ENCODE results near the gene MDC1. TPM values are rescaled to one million over a fixed set of nuclear protein-coding genes. Genes with fewer than 3 reads are reported as not detected.

The MDC1 gene
- polyA plus RNA-seq, 1 experiment: 7.5 TPM

- TF ChIP-seq CTCF (IDR thresholded peaks at IDR 0.05; ENCODE audit: insufficient read depth, low read depth, low read length): no peak
- POLR2A ChIA-PET: no interaction called here
- CTCF ChIA-PET: no interaction called here
- no peak for DNase-seq (ENCODE audit: low read depth)
- Histone ChIP-seq H3K36me3 (ENCODE audit: control insufficient read depth, insufficient read depth, low read length) (peaks cover 40% of the 10 kb centered on the region), H3K27me3 (ENCODE audit: control insufficient read depth, insufficient read depth, low read length) (no peaks in the 10 kb centered on the region), H3K4me3 (ENCODE audit: low read depth, low read length) (no peak overlapping the region)
These were observed 62.0 kb downstream of the MDC1 start for GRCh38 chr6:30654798-30655742.

GRCh38 chr6:30651143-30651542 lies 65.9 kb downstream of the MDC1 start:
- Histone ChIP-seq H3K4me3 (ENCODE audit: low read depth, low read length) (no peak overlapping the region), H3K36me3 (ENCODE audit: control insufficient read depth, insufficient read depth, low read length) (peaks cover 19% of the 10 kb centered on the region), H3K27me3 (ENCODE audit: control insufficient read depth, insufficient read depth, low read length) (no peaks in the 10 kb centered on the region)
- TF ChIP-seq CTCF (IDR thresholded peaks at IDR 0.05; ENCODE audit: insufficient read depth, low read depth, low read length): no peak
- ChIA-PET CTCF (interaction anchor here (1.0 to 3.2 kb wide), 3 partner anchors 12 to 28 kb away, joined by 4 to 7 read pairs (median 5); partner anchors contain the start of gene DHX16), POLR2A (no interaction called here)
- DNase-seq (ENCODE audit: low read depth): no peak

Small RNAs within 50 kb of the gene (small RNA-seq; reads per million reads assigned to genes)
- gene RF00019 (ENCODE audit: insufficient read length, low read depth, low replicate concordance) (not detected), gene RN7SL353P (ENCODE audit: insufficient read length, low read depth, low replicate concordance) (not detected)

Other genes with a start within 250 kb of the MDC1 start
- 211 and 293 TPM in 2 replicates for gene HLA-E, start 227.8 kb downstream of the MDC1 start, polyA plus RNA-seq (2011; rRNA removed)
- 47.4 and 47.6 TPM in 2 replicates for gene GNL1, start 160.8 kb downstream of the MDC1 start, polyA plus RNA-seq (2011; rRNA removed)
- 15.8 and 16.0 TPM in 2 replicates for gene PRR3, start 160.0 kb downstream of the MDC1 start, polyA plus RNA-seq (2011; rRNA removed)
- gene ABCF1, start 145.8 kb downstream of the MDC1 start, polyA plus RNA-seq (2011; rRNA removed): 30.0 and 37.9 TPM in 2 replicates
- 27.0 and 32.2 TPM in 2 replicates for gene PPP1R10, start 100.0 kb downstream of the MDC1 start, polyA plus RNA-seq (2011; rRNA removed)
- 58.7 and 69.3 TPM in 2 replicates for gene MRPS18B, start 99.4 kb downstream of the MDC1 start, polyA plus RNA-seq (2011; rRNA removed)
- 5.5 and 6.8 TPM in 2 replicates for gene ATAT1, start 90.4 kb downstream of the MDC1 start, polyA plus RNA-seq (2011; rRNA removed)
- 5.4 and 6.0 TPM in 2 replicates for gene C6orf136, start 70.1 kb downstream of the MDC1 start, polyA plus RNA-seq (2011; rRNA removed)
- gene DHX16, start 44.3 kb downstream of the MDC1 start, polyA plus RNA-seq (2011; rRNA removed): 25.1 and 44.5 TPM in 2 replicates
- 87.5 and 121 TPM in 2 replicates for gene PPP1R18, start 30.6 kb downstream of the MDC1 start, polyA plus RNA-seq (2011; rRNA removed)
- gene NRM, start 26.3 kb downstream of the MDC1 start, polyA plus RNA-seq (2011; rRNA removed): 12.6 and 19.7 TPM in 2 replicates
- gene TUBB, start 3.1 kb upstream of the MDC1 start, polyA plus RNA-seq (2011; rRNA removed): 1,140 and 1,840 TPM in 2 replicates
- gene FLOT1, start 25.4 kb upstream of the MDC1 start, polyA plus RNA-seq (2011; rRNA removed): 205 and 292 TPM in 2 replicates
- gene IER3, start 27.3 kb upstream of the MDC1 start, polyA plus RNA-seq (2011; rRNA removed): 43.7 and 51.7 TPM in 2 replicates
- gene DDR1, start 167.2 kb upstream of the MDC1 start, polyA plus RNA-seq (2011; rRNA removed): 10.6 and 17.0 TPM in 2 replicates
- 24.9 and 28.2 TPM in 2 replicates for gene GTF2H4, start 190.9 kb upstream of the MDC1 start, polyA plus RNA-seq (2011; rRNA removed)
- gene VARS2, start 197.0 kb upstream of the MDC1 start, polyA plus RNA-seq (2011; rRNA removed): 14.8 and 16.1 TPM in 2 replicates
- gene SFTA2, start 214.9 kb upstream of the MDC1 start, polyA plus RNA-seq (2011; rRNA removed): not detected in 2 replicates
- not detected in 2 replicates for gene MUCL3, start 223.7 kb upstream of the MDC1 start, polyA plus RNA-seq (2011; rRNA removed)